SK-N-MC (cell line): ENCODE results near the gene ADIRF.

Source experiments
- EZH2 ChIP-seq: fragments of 200-600 bp; sonication (generic); IDR thresholded peaks from one replicate; pipeline ENCODE4 v1.6.1; 2017; ENCODE audit warnings: antibody characterized with exemption
- FOXP2 ChIP-seq: optimal IDR thresholded peaks from 2 replicates; pipeline ENCODE3; 2011; ENCODE audit warnings: mild to moderate bottlenecking, moderate library complexity; ENCODE audit not compliant: insufficient read depth; ENCODE audit errors: extremely low read length, control extremely low read depth
- POLR2AphosphoS5 ChIP-seq: IDR thresholded peaks from 2 replicates; pipeline ENCODE4 v1.6.1; 2012; ENCODE audit warnings: mild to moderate bottlenecking, low read depth, low read length, borderline replicate concordance

- TF ChIP-seq POLR2AphosphoS5 = no peak
- no peak for TF ChIP-seq EZH2
- TF ChIP-seq FOXP2 = no peak
Measured at GRCh38 chr10:86988520-86988919, 20.2 kb downstream of the ADIRF start.
